Occipital lobe (tissue), 2 donors: ENCODE data around the gene TCF3. TPM values are rescaled to one million over a fixed set of nuclear protein-coding genes. Genes with fewer than 3 reads are reported as not detected.

Experiments used
- DNase-seq: peaks from one replicate; lab custom pipeline; 2025; lab: John Stamatoyannopoulos, UW
- total RNA-seq: library from RNA; depleted of rRNA; stranded (reverse); fragments of >200 nt; gene quantifications from one replicate; pipeline ENCODE4 v1.2.3, GENCODE V29; 2014

The TCF3 gene
- total RNA-seq, 1 donor from 2014 or later, result 20.9 TPM

DNA sequence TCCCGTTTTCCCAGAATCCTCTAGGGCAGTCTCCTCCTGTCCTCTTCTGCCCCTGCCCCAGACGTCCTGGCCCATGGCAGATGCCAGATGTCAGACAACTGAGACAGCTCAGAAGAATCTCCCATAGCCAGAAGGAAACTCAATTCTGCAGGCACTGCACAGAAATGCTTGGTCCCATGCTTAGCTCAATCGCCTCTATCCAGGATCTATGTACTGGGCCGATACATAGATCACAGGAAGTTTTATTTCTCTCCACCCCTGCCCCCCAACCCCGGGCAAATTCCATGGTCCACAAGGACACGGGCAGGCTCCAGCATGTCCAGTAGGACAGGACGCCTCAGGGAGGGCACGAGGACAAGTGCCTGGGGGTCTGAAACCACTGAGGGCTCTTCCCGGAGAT is 64.5 kb downstream of the TCF3 start:
- DNase-seq, result no peak

DNA sequence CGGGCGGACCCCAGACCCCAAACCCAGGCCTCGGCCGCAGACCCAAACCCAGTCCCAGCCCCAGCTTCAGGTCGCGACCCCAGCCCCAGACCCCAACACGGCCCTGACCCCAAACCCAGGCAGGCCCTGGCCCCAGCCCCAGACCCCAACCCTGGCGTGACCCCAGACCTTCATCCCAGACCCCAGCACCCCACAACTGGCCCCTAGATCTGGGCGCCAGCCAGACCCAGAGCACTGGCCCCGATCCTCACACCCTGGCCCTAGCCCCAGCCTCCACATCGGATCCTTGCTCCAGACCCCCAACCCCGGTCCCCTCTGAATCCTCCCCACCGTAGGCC is 67.2 kb downstream of the TCF3 start:
- DNase-seq, result no peak

DNA sequence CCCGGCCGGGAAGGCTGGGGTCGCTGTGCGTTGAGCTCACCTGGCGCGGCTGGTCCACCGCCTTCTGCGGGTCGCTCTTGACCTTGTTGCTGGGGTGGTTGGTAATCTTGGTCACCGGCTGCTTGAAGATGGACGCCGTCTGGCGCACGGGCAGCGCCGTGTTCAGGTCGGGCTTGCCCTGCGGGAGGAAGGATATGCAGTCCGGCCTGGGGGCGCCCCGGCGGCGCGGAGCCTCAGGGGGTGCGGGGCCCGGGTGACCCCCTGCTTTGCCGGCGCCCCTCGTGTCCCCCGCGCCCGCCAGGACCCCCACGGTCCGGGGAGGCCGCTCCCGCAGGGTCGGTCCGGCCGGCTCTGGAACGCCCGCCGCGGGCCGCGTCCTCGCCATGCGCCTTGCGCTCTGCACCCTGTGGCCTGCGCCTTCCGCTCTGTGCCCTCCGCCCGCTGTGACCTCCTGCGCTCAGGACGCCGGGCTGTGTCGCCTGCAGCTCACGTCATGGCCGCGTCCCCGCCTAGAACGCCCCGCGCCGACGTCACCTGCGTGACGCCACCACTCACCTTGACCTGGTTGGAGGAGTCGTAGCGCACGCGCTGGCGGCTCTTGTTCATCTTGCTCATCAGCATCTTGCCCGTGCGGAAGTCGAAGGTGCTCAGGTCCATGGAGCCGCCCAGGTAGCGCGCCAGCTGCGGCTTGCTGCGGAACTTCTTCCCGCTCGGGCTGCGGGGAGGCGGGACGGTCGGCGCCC is 67.7 kb downstream of the TCF3 start:
- DNase-seq, result no peak

DNA sequence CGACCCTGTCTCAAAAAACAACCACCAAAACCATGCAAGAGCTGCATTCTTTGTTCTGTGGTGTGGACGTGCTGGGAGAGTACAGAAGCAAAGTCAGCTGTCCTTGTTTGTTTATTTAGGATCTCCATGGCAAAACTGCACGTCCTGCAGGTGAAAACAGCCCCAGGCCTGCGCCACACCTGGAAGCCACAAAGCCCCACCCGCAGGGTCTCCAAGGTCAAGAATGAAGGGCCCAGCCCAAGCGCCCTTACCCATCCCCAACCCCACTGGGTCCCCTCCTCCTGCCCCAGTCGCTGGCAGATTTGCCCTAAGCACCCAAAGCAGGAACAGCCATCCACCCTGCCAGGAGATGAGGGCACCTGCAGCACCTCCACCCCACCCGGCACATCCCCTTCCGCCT is 70.2 kb downstream of the TCF3 start:
- no peak for DNase-seq

DNA sequence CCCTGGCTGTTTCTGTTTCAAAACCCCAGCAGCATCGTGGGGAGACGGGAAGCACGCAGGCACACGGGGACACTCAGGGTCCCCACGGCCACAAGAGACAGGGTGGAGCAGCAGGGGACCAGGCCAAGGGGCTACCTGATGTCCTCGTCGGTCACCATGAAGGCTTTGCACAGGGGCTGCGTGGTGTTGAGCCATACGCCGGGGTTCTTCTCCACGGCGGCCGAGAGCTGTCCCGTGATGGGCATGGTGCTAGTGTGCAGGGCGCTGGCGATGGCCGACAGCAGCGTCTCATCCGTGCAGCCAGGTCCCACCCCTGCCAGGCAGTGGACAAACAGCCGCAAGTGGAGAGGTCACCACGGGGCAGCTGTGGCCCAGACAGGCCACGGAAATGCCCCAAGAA is 71.5 kb downstream of the TCF3 start:
- no peak for DNase-seq

DNA sequence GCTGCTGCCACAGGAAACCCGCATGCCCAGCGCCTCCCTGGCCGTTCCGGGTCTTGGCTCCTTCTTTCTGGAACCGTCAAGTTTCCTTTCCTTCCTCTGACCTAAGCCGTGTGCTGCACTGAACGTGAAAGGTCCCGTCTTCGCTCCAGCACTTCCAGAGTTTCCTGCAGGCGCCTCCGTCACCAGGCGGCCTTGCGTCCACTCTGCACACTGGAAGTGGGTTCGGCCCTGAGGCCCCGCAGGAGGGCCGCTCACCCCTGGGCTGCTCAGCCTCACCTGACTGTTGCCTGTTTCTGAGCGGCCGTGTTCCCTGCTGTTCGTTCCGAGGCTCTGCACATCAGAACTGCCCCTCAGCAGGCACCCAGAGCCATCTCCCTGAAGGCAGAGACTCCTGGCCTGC is 72.0 kb downstream of the TCF3 start:
- no peak for DNase-seq

DNA sequence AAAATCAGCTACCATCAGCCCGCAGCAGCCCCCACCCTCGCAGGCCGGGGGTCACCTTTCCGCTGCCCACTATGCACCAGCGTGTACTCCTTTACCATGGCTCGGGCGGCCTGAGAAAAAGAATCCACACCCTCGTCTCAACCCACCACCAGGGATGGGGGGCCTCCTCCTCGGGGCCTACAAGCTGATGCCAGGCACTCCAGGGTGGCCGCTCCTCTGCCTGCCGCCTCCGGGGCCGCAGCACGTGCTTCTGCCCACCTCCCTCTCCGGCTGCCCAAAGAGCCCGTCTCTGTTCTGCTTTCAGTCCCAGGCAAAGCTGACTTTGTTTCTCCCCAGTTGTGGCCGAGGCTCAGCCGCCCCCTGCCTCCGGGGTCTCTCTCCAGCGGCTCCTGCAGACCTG is 73.2 kb downstream of the TCF3 start:
- no peak for DNase-seq

DNA sequence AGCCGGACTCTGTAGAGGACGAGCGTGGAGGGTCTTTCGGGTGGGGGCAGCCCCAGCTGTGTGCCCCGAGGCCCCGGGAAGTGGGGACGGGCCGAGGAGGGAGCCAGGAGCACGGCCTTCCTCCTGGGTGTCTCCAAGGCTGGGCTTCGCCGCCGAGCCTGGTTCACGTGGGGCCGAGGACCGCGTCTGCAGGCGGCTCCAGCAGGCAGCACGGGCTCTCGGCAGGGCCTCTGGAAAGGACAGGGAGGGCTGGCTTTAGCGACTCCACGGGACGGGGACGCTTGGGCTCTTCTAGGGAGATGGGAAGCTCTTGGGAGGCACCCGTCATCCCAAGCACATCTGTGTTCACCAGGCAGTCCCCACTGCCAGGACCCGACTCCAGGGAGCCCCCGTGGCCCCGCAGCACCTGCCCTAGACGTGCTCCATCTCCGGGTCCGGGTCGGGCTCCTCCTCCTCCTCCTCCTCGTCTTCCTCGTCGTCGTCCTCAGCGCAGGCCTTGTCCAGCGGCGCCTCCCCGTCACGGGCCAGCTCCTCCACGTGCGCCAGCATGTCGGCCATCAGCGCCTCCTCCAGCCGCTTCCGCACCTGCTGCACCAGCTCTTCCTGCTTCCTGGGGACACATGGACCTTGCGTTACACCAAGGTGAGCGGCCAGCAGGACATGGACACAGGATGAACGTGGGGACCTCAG is 74.3 kb downstream of the TCF3 start:
- no peak for DNase-seq

DNA sequence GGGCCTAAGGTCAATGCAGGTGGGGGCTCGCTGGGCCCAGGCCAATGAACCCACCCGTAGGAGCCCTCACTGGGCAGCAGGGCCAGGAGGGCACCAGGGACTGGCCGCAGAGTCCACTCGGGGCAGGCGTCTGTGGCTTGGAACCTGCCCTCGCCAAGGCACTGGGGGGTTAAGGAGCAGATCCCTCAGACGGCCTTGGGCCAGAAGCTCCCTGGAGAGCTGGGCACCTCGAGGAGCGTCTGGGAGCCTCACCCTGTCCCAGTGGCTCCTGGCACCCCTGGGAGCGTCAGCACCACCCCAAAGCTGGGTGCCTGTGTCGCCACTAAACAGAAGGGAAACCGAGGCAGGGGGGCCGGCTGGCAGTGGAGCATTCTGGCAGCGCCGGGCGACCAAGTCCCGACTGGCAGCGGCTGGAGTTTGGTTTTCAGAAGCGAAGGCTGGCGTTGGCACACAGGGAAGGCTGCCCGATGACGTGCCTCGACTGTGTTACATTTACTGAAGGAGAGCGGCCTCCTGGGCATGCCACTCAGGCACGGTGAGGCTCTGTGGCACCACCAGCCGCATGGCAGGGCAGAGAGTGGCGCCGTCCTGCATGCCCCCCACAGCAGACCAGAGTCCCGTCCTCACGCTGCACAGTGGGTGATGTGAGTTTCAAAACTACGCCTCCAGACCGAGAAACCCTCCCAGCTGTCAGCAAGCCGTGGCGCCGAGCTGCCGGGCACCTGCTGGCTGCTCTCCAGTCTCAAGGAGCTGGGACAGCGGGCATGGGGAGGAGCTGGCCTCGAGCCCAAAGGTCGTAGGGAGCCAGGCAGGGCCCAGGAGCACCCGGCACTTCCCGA is 75.1 kb downstream of the TCF3 start:
- no peak for DNase-seq

DNA sequence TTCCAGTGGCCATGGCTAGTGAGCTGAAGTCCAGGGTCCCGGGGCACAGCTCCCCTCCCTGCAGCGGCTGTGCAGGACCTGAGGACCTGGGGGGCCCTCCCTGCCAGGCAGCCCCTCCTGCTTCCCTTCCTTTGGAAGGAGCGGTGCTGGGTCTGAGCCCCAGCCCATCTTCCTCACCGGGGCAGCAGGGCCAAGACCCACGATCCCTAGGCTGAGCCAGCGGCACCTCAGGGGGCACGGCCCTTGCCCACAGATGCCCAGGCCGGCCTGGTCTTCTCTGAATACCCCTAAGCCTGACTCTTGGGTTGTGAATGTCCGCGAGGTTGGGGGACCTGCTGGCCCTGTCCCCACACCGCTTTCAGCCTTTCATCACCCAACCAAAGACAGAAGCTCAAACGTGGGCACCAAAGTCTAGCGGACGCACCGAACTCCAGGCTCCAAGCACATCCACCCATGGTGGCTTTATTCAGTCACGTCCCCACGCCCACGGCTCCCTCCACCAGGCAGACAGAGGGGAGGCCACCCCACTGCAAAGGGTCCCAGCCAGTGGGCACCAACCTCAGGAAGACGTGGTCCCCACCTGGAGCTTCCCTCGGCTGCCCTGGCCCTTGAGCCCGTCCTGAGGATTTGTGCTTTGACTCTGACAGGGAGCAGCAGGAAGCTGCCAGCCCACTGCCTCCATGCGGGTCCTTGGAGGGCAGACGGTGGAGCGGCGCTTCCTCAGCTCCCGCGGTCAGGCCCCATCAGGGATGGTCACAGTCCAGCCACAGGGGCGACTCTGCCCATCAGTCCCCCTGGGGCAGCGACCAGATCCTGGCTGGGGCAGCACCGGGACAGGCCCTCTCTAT is 75.9 kb downstream of the TCF3 start:
- DNase-seq, result no peak

DNA sequence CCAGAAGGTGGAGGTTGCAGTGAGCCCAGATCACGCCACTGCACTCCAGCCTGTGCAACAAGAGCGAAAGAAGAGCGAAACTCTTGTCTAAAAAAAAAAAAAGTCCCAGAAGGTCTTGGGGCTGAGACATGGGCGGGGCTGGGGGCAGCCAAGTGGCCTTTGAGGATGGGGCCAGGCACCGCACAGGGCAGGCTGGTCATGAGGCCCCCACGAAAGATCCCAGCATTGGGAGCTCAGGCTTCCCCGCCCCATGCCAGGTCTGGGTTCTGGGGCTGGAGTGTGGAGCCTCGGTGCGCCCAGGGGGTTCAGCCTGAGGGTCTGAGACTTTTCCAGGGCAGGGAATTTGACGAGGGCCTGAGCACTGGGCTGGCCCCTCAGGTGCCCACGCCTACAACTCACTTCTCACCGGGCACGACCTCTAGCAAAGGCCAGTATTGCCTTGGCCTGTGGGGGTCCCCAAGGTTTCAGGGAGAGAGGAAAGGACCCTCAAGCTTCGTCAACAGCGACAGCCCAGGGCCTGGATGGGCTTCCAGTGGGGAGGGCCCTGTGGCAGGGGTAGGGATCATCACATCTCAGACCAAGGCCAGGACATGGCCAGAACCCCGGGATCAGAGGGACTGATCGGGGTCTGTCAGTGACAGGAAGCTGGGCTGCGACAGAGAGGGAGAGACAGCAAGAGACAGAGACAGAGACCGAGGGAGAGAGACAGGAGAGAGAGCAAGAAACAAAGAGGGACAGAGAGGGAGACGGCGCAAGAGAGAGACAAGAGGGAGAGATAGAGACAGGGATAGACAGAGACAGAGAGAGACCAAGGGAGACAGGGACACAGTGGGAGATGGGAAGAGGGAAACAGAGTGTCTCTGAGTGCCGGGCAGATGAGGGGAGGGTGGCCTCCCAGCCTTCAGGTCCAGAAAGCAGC is 76.8 kb downstream of the TCF3 start:
- DNase-seq, result no peak

DNA sequence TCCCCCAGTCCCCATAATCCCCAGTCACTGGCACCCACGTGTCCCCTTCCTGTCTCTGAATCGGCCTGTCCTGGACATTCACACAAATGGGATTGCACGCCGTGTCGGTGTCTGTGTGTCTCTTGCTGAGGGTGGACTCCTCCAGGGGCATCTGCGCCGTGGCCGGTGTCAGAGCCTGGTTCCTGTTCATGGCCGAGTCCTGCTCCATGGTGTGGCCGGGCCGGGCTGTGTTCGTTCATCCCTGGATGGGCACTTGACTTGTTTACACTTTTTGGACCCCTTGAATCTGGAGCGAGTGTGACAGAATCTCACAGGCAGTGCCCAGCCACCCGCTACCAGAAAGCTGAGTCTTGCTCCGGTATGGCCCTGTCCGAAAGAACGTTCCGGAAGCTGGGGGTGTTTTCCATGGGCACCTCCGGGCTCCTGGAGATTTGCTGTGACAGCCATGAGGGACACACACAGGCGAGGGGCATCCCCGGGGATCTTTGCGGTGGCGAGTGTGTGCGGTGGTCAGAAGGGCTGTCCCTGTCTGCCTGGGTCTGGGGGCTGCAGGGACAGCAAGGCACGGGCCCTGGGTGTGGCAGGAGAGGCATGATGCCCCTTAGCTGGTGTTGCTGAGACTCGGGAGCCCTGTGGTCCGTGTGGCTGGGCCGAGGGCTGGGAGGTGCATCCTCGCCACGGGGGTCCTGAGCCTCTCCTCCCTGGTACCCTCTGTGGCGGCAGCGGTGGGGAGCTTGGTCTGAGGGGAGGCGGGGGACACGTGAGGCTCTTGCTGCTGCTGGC is 77.9 kb downstream of the TCF3 start:
- DNase-seq, result no peak

DNA sequence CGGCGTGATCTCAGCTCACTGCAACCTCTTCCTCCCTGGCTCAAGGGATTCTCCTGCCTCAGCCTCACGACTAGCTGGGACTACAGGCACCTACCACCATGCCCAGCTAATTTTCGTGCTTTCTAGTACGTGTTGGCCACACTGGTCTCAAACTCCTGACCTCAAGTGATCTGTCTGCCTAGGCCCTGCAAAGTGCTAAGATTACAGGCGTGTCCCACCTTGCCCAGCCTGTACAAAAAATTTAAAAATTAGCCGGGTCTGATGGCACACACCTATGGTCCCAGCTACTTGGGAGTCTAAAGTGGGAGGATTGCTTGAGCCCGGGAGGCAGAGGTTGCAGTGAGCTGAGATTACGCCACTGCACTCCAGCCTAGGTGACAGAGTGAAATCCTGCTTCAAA is 79.6 kb downstream of the TCF3 start:
- DNase-seq, result no peak

DNA sequence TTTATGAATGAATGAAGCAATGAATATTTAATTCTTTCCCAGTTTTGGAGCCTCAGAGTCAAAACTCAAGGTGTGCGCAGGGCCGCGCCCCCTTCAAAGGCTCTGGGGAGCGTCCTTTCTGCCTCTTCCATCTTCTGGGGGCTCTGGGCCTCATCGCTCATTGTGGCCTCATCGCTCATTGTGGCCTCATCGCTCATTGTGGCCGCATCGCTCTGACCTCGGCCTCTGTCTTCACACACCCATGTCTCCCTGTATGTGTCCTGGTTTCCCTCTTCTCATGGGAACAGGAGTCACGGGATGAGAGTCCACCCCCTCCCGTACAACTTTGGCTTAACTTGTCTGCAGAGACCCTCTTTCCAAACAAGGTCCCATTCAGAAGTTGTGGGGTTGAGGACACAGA is 81.1 kb downstream of the TCF3 start:
- no peak for DNase-seq

DNA sequence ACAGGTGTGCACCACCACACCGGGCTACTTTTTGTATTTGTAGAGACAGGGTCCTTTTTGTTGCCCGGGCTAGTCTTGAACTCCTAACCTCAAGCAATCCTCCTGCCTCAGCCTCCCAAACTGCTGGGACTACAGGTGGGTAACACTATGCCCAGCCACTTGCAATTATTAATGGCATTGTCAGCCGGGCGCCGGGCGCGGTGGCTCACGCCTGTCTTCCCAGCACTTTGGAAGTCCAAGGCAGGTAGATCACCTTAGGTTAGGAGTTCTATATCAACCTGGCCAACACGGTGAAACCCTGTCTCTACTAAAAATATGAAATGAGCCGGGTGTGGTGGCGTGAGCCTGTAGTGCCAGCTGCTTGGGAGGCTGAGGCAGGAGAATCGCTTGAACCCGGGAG is 81.6 kb downstream of the TCF3 start:
- DNase-seq, result no peak

DNA sequence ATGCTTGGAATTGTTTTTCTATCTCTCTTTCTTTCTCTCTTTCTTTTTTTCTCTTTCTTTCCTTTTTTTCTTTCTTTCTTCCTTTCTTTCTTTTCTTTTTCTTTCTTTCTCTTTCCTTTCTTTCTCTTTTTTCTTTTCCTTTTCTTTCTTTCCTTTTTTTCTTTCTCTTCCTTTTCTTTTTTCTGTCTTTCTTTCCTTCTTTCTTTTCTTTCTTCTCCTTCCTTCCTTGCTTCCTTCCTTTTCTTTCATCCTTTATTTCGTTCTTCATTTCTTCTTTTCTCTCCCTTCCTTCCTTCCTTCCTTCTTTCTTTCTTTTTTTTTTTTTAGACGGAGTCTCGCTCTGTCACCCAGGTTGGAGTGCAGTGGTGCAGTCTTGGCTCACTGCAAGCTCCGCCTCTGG is 82.4 kb downstream of the TCF3 start:
- DNase-seq, result no peak

DNA sequence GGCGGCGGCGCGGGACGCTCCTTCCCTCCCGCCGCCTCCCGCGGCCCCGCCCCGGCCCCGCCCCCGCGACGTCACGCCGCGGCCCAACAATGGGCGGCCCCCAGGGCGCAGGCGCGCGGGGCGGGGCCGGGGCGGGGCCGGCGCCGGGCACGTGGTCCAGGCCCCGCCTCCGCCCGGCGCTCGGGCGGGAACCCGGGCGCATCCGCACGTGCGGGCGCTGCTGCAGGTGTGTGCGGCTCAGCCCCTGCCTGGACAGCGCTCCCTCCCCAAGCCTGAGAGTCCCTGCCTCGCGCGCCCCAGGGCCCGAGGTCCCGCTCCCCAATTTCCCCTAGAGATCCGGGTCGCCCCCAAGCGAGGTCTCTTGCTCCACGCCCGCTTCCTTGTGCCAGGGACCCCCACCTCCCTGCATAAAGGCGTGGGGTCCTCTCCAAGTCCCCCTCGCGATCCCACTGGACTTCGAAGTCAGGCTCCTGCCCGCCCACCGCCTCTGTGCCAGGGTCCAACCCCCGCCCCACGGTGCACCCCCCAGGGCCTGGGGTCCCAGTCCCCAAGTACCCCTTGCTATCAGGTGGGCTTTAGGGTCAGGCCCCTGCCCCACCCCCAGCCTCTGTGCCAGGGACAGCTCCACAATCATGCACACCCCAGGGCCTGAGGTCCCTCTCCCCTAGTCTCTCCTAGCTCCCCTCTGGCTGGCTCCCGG is 83.9 kb downstream of the TCF3 start, which contains the start of gene MEX3D:
Gene MEX3D, minus strand, starts transcription at position 6 of the 700 bp plus-strand sequence. CDS start 267 bp downstream, outside the sequence.
- no peak for DNase-seq

DNA sequence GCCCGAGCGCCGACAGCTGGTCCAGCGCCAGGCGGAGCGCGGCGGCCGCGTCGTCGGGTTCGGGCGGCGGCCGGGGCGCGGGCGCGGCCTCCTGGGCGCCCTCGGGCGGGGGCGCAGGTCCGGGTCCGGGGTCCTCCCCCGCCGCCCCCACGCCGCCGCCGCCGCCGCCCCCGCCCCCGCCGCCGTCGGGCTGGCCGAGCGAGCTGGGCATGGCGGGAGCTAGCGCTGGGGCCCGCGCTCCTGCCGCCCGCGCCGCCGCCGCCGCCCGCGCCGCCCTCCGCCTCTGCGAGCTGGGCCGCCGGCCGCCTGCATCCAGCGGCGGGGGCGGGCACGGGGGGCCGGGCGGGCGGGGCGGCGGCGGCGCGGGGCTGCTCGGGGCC is 84.6 kb downstream of the TCF3 start:
- DNase-seq, result no peak
